Measurements from ENCODE around the gene GALNS.

GALNS gene

DNA sequence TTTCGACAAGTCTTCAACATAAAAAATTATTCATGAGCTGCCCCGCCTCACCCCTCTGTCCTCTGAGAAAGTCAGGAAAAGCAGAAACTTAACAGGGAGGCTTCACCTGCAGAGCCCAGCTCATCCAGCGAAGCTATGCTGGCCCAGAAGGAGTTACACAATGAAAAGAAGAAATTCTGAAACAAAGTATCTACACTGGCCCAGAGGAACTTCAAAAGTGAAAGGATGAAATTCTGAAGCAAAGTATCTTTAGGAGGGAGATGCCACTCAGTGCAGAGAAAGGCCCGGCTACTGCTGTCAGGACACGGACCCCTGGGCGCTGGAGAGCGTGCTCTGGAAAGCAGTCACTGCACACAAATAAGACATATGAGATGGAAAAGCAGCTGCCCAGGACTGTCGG, 1.6 kb downstream of the GALNS start:
- DNase-seq, result no peak

DNA sequence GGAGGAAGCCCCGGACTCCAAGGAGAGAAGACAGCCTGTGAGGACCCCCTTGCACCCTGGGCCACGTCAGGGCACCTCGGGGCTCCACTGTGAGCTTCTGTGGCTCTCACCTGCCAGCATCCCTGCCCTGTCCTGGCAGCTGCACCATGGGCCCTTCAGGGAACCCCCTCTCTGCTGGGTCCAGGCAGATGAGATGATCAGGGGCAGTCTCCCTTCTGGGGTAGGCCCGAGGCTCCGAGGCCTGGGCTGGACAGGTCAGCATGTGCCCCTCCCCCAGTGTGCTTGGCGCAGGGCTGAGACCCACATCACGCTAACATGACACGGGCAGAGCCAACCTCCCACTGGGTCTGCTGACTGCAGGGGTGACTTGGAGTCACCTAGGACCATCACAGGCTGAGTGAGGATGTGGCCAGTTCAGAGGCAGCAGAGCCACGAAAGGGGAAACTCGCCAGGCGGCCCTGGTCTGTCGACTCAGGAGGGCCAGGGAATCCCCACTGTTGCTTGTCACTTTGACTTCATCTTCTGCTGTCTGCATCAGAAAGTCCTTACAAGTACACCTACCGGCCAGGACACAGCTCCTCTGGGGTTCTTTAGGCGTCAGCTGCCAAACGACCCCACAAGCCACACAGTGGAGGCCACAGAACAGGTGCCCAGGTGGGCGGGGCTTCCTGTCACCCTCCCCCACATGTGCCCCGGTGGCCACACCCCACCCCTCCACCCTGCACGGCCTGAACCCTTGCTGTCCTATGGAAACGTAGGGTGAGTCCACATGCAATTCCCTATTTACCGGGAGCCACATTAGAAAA, 2.2 kb downstream of the GALNS start:
- peak; percentile 31 for DNase-seq

DNA sequence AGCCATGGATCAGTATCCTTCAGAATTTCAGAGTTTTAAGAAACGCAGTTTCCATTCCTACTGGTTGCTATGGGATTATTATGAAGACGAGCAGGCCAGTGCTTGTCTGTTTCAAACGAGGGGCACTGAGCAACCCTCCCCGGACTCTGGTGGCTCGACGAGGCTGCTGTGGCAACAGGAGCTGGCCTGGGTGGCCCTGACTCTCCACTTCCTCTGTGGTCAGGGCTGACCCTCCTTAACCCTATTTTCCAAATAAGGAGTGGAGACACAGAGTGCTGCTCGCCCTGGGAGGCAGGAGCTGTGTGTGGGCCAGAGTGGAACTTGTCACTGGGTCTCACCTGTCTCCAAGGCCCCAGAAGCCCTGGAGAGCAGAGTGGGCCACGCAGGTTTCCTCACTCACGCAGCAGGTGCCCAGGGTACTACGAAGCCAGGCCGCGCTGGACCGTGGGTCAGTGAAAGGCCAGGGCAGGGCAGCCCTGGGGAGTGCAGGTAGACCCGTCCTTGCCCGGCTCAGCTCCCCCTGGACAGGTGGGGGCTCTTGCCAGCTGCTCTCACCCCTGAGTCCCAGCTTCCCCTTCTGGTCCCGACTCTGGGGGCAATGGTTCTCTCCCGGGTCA, 3.3 kb downstream of the GALNS start:
- no peak for DNase-seq

DNA sequence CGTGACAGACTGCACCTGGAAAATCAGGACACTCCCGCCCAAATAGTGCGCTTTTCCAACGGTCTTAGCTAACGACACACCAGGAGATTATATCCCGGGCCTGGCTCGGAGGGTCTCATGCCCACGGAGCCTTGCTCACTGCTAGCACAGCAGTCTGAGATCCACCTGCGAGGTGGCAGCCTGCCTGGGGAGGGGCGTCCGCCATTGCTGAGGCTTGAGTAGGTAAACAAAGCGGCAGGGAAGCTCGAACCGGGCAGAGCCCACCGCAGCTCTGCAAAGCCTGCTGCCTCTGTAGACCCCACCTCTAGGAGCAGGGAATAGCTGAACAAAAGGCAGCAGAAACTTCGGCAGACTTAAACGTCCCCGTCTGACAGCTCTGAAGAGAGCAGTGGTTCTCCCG, 5.1 kb downstream of the GALNS start:
- DNase-seq, result no peak

DNA sequence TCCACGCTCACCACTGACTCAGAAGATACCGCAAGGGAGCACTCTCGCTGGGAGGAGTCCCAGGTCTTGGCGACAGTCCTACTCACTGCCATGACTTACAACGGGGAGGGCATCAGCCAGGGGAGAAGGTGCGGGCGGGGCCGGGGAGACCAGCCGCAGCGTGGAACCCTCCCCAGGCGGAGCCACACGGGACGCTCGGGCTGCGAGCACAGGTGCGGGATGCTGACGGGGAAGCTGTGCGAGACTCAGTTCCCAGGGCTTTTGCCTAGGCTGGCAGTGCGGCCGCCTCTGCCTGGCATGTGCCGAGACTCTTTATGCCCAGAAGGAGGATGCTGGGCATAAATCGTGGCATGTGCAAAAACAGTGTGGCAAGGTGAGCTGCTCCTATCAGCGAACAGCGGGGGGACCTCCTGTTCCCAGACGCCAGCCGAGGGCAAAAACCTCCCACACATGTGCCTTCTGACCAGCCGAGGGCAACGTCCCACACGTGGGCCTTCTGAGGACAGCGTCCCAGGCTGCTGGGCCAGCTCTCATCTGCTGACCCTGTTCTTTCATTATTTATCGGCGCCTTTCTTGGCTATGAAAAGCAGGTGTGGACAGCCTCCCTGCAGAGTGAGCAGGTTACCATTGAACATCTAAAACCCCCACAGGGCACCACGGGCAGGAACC, 6.1 kb downstream of the GALNS start:
- no peak for DNase-seq

DNA sequence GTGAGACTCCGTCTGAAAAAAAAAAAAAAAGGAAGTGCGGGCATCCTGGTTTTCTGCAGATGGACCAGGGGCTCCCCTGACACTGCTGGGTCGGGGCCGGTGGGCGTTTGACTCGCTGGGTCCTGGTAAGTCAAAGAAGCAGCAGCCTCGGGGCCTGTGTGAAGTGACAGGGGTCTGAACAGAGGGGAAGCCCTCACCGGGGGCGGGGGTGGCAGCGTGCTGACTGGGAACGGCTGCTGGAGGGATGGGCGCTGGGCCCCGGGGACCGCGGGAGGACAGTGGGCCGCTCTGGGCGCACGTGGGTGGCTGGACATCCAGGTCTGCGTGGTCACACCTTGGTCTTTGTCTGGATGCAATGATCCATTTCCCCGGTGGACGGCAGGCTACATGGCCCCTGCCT, 8.2 kb downstream of the GALNS start:
- no peak for DNase-seq

DNA sequence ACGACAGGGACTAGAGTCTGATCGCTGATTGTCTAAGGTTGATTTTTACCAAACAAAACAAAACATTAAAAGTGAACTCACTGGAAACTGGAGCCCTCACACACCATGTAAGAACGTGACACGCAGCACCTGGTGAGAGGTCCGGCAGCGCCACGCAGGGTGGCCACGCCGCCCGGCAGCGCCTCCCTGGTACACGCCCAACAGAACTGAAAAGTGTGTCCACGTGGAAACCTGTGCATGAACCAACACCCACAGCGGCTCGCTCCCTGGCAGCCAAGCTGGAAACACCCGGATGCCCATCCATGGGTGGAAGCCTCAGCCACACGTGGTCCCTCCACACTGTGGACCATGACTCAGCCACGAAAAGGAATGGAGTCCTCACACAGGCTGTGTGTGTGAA, 9.1 kb downstream of the GALNS start:
- DNase-seq, result no peak

DNA sequence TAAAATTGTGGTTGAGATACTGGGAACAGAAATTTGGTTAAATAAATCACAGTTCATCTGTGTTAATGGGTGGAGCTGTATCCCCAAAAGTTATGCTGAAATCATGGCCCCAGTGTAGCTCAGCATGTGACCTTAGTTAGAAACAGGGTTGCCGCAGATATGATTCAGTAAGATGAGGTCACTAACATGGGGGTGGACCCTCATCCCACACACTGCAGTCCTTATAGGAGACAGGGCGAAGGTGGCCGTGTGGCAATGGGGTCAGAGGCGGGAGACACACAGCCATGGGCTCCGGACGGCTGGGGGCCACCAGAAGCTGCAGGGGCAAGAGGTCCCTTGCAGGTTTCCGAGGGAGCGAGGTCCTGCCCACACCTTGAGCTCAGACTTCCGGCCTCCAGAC, 10.7 kb downstream of the GALNS start:
- no peak for DNase-seq

DNA sequence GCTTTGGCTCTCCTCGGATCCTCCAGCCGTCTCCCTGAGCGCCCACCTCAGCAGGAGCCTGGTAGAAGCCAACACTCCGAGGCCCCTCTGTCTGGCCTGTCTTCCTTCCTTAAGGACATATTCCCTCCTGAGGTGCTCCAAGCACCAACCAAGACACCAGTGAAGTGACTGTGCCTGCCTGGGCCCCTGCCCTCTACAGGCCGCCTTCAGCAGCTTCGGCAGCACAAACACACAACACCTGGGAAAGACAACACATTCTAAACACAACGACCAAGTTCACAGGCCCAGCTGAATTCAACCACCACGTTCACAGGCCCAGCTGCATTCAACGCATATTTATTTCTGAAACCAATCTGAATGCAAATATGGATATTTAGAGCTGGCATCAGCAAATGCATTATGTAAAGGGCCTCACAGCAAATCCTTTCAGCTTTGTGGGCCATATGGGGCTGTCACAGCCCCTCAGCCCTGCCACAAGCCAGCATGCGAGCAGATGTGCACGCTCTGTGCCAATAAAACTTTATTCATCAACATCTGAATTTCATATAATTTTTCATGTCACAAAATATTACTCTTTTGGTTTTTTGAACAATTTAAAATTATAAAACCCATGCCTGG, 12.2 kb downstream of the GALNS start:
- no peak for DNase-seq

DNA sequence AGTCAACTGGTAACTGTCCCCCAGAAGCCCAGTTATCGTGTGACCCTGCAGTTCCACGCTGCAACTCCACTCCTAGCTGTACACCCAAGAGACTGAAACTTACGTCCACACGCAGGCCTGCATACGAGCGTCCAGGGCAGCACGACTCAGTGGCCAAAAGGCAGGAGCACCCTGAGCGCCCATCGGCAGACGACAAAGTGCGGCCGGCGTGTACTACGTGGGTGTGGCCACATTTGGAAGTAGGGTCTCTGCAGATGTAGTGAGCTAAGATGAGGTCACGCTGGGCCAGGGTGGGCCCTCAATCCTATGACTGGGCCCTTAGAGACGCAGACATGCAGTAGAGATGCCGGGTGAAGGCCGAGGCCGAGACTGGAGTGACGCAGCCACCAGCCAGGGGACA, 13.5 kb downstream of the GALNS start:
- no peak for DNase-seq

DNA sequence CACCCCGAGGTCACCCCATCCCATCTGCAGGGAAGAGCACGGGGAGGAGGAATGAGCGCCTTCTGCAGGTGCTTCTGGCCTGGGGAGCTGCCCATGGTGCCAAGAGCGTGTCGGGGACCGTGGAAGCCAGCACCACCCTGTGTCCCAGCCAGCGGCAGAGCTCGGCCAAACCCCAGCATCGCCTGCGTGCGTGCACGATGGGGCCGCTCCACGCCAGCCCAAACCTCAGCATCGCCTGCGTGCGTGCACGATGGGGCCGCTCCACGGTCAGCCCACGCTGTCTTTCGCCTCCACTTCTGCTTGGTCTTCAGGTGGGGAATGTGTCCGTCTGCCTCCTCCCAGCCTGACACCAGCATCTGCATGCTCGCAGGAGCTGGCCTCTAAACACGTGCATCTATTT, 13.9 kb downstream of the GALNS start:
- no peak for DNase-seq

DNA sequence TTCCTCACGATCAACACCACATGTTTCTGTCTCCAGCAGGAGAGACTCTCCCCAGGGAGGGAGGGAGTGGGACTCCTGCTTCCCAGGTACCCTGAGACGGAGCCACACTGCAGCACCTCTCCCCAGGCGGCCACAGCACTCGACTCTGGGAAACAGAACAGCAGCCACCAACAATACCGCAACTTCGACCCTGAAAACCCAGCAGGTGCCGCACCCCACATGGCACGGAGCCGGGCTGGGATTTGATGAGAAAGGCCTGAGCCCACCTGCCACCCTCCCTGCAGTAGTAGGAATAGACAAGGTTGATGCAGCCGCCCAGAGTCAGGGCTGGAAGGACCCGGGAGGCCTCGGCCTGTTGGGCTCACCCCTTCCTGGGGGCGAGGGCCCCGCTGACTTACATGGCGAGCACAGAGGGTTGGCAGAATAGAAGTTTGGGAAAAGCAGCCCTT, 14.4 kb downstream of the GALNS start:
- DNase-seq, result no peak

DNA sequence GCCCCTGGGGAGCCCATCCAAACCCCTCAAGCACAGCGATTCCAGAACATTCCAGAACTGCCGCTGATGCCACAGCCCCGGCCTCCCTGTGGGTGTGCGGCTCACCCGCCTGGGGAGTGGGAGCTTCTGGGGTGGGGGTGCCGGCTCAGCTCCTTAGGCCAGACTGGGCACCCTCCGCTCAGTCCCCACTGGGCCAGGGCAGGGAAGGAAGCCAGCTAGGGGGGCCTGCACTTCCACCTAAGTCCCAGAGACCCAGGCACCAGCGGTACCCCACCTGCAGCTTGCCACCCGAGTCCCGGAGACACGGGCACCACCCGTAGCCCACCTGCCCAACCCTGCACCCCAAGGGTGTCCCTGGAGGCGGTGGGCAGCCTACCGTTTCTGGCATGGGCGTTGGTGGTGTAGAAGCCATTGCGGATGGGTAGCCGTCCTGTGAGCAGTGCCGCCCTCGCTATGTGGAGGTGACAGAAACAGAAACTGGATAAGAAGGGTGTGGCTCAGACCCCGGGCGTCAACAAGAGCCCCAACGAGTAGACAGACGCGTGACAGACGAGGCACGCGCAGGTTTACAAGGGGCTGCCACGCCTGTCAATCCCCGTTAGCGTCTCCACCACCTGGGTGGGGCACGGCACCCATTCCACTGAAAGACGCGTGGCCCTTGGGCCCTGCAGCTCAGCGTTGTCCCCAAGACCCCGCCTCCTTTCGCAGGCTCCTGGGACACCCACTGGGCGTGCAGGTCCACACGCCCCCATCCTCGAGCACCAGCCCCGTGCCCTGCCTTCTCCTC, 15.0 kb downstream of the GALNS start:
- no peak for DNase-seq

DNA sequence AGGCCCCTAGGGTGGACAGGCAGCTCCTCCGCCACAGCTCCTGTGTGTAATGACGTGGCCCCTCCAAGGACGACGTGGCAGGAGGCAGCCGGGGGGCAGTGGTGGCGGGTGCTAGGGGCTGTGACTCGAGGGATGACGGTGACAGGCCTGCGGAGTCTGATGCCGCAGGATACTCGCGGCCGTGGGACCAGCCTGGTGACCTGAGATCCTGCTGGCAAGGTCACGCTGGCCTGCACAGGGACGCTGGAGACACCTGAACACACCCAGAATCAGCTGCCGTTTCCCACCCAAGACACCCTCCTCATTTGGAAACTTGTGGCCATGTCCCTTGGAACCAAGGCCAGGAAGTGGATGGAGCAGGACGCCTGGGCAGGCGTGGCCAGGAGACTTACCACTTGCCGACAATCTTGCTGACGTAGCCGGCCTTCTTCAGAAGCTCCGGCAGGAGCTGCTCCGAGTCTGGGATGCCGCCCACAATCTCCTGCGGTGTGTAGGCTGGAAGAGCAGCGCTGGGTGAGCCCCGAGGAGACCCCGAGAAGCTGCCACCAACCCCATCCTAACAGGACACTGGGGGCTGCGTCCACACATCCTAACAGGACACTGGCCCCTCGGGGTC, 16.0 kb downstream of the GALNS start:
- no peak for DNase-seq

DNA sequence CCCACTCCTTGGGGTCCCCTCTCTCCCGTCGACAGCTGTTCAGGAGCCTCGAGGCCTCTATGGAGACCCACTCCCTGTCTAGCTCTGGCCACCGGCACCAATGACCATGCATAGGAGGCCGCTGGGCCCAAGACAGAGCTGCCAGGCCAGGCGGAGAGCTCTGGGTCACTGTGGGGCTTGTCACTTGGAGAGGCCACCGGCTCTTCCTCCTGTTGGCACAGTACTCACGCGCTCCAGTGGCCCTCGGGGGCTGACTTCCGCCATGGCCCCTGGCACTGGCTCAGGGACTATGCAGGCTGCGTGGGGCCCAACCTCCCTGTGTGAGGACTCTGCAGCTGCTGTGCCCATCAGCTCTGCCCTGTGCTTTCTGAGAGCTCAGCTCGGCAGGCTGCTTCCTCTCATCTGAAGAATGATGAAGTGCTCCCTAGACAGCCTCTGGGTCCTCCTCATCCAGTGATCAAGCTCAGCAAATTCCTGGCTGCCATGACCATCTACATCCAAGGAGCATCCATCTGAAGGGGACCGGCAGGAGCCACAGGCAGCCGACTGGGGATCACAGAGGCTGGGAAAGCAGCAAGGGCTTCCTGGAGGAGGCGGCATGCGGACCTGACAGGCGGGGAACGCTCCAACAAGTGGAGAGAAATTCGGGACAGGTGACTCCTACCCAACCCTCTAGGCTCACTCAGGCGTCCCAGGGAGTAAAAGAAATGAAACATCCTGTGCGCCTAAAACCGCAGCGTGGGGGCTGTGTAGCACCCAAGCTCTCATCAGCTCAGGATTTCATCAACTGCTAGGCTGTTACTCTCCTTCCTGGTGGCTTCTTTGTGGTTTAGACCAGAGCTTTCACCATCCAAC, 16.8 kb downstream of the GALNS start:
- DNase-seq, result no peak

DNA sequence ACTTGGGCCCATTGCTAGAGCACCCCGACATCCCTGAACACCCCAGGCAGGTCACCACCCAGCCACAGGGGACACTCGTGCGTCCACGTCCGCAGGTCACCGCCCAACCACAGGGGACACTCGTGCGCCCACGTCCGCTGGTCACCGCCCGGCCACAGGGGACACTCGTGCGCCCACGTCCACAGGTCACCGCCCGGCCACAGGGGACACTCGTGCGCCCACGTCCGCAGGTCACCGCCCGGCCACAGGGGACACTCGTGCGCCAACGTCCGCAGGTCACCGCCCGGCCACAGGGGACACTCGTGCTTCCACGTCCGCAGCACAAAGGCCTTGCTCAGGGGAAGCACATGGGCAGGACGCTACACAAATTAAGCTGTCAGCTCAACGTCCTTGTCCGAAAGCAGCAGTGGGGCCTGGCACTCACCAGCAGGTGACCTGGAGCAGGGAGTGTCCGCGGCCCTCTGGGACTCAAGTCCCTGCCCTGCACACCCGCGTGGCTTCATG, 17.7 kb downstream of the GALNS start:
- no peak for DNase-seq

DNA sequence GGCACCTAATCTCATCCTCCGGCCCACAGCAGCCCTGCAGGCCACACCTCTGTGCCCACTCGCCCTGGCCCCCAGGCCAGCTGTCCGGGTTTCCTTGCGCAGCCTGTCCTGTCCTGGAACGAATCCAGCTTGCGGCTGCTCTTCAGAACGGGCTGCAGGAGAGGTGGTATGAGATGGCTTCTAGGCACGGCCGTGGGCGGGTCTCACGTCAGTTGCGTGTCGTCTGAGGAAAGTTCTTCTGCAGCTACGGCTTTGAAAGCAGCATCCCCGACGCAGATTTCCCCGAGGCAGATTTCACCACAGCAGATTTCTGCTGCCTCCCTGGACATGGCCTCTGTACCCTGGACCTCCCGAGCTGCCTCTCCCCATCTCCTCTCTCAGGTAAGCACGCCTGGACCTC, 18.2 kb downstream of the GALNS start:
- no peak for DNase-seq

DNA sequence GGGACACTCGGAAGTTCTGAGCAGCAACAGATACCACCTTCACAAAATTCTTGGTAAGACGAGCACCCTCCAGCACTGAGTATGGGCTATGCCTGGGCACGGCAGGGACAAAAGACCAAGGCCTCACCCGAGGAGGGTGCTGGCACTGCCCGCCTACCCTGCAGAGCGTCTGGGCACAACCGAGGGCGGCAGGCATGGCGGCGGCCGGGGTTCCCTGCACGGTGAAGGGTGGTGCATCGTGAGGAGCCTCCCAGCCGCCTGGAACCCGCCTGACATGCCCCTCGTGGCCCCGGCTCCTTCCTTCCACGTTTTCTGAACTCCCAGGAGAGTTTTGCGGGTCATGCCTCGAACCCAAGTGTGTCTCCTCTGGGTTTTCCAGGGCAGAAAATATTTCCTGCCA, 18.9 kb downstream of the GALNS start:
- DNase-seq, result no peak

DNA sequence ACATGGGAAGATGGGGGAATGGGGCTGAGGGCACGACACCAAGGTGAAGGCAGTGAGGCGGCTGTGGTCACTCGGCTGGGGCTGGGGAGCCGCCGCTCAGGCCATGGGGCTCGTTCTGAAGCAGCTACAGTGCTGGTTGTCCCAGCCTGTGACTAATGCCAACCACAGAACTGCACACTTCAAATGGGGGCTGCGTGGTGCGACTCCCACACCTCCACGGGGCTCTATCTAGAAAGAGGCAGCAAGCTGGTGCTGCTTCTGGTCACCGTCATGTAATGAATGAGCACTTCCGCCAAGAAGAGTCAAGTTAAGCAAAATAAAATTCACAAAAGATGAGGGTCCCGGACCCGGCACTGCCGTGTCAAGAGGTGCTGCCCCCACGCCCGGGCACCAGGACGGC, 20.0 kb downstream of the GALNS start:
- DNase-seq, result no peak

DNA sequence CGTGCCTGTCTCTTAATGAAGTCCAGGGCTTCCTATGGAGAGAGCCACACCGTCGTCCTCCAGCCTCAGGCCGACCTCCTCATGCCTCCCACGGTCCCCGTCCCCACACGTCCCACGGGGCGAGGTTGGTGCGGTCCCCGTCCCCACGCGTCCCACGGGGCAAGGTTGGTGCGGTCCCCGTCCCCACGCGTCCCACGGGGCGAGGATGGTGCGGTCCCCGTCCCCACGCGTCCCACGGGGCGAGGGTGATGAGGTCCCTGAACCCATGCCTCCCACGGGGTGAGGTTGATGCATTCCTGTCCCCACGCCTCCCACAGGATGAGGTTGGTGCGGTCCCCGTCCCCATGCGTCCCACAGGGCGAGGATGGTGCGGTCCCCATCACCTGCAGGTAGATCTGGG, 20.9 kb downstream of the GALNS start:
- DNase-seq, result no peak

DNA sequence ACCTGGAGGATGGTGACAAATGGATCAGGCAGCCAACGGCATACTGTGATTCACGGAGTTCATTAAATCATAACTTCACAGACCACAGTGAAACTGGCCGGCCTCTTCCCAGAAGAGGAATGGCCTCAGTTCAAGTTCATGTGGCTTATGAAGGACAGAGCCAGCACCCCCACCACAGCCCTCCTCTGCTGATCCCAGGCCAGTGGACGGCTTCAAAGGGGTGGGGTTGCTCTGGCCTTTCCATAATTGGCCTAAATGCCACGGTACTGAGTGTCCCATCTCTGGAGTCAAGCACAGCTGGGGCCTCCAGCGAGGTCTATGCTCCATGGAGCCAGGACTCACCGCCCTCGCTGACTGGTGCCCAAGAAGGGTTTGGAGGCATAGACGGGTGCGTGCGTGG, 21.4 kb downstream of the GALNS start:
- DNase-seq, result no peak

Measured in activated T-cell treated with anti-CD3 and anti-CD28 coated beads, Interleukin-2, amount 50 U/mL, for 1 hour (primary cell).